Loucy (cell line): ENCODE measurements around the gene TPM1.

Experiments used
- H2AFZ ChIP-seq: fragments of 200-600 bp; sonication (generic); 2 replicates; pipeline ENCODE4 v1.6.0; 2016; ENCODE audit warnings: antibody characterized with exemption, mild to moderate bottlenecking, low read length, moderate library complexity
- H3F3A ChIP-seq: fragments of 200-600 bp; 2 replicates; pipeline ENCODE4 v1.6.0; 2016; ENCODE audit warnings: antibody characterized with exemption, low read depth, mild to moderate bottlenecking
- H3K27me3 ChIP-seq: fragments of 200-600 bp; sonication (generic); 2 replicates; pipeline ENCODE4 v1.6.1; 2014; ENCODE audit warnings: low read length, mild to moderate bottlenecking; ENCODE audit not compliant: insufficient read depth, poor library complexity, severe bottlenecking
- H3K36me3 ChIP-seq: fragments of 200-600 bp; sonication (generic); 2 replicates; pipeline ENCODE4 v1.6.1; 2016; ENCODE audit warnings: low read length; ENCODE audit not compliant: insufficient read depth
- H3K4me1 ChIP-seq: fragments of 200-600 bp; sonication (generic); 2 replicates; pipeline ENCODE4 v1.5.1; 2014; ENCODE audit warnings: low read length, mild to moderate bottlenecking; ENCODE audit not compliant: insufficient read depth, poor library complexity, severe bottlenecking
- H3K4me2 ChIP-seq: fragments of 200-600 bp; sonication (generic); 2 replicates; pipeline ENCODE4 v1.6.0; 2014; ENCODE audit warnings: antibody characterized with exemption, low read length, low read depth, mild to moderate bottlenecking; ENCODE audit not compliant: poor library complexity, severe bottlenecking
- H3K4me3 ChIP-seq: fragments of 200-600 bp; sonication (generic); 2 replicates; pipeline ENCODE4 v1.5.1; 2014; ENCODE audit warnings: low read length, mild to moderate bottlenecking, mixed read lengths; ENCODE audit not compliant: poor library complexity, severe bottlenecking
- H3K79me2 ChIP-seq: fragments of 200-600 bp; sonication (generic); 2 replicates; pipeline ENCODE4 v1.6.1; 2014; ENCODE audit warnings: low read length; ENCODE audit not compliant: insufficient read depth
- H3K9ac ChIP-seq: fragments of 200-600 bp; sonication (generic); 2 replicates; pipeline ENCODE4 v1.6.0; 2014; ENCODE audit warnings: mild to moderate bottlenecking, low read depth, low read length, moderate library complexity; ENCODE audit not compliant: poor library complexity, severe bottlenecking
- H3K9me2 ChIP-seq: fragments of 200-600 bp; sonication (generic); replicated peaks from 2 replicates; pipeline ENCODE4 v1.6.1; 2016; ENCODE audit warnings: low read depth, low read length, mixed read lengths
- H3K9me3 ChIP-seq: fragments of 200-600 bp; sonication (generic); 2 replicates; pipeline ENCODE4 v1.6.1; 2014; ENCODE audit warnings: mild to moderate bottlenecking, antibody characterized with exemption, low read length, low read depth; ENCODE audit not compliant: insufficient read depth
- H4K20me1 ChIP-seq: fragments of 200-600 bp; sonication (generic); 2 replicates; pipeline ENCODE4 v1.6.0; 2014; ENCODE audit warnings: antibody characterized with exemption, low read length, mild to moderate bottlenecking; ENCODE audit not compliant: insufficient read depth, poor library complexity, severe bottlenecking
- CTCF ChIP-seq: fragments of 200-600 bp; sonication (generic); conservative IDR thresholded peaks from 2 replicates; pipeline ENCODE4 v1.5.1; 2014; ENCODE audit warnings: mild to moderate bottlenecking, antibody characterized with exemption, low read length
- EZH2phosphoT487 ChIP-seq: fragments of 200-600 bp; IDR thresholded peaks from 2 replicates; pipeline ENCODE4 v1.6.1; 2018; ENCODE audit warnings: antibody characterized with exemption, mild to moderate bottlenecking, moderate library complexity, borderline replicate concordance

TPM1 gene

DNA sequence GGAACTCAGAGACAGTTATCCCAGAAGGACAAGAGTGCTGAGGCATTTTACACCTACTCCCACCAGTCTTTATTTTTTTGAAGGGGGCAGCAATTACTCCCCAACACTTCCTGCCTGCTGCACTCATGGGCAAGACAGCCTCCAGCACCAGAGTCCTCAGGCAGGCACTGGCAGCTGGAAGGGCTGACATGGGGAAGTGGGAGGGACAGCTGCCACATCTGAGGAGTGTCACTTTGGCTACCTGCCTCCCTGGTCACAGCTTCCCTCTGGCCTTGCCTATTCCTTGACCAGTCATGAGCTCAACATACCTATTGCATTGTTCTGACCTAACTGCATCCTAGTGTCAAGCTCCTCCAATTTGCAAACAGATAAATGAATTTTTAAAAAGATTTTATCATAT, 68.9 kb downstream of the TPM1 start:
- H3K4me1 ChIP-seq: peaks cover 30% of the 10 kb centered on the region
- H3K36me3 ChIP-seq: no peaks in the 10 kb centered on the region
- H3K9me2 ChIP-seq: no peaks in the 10 kb centered on the region
- no peaks in the 10 kb centered on the region for H3K27me3 ChIP-seq
- peak overlapping the region; percentile 16 for H3K4me2 ChIP-seq
- no peak overlapping the region for H3K4me3 ChIP-seq
- 0 out of 2 replicates have a peak, but pooled peaks cover 2% of the 10 kb centered on the region for H3F3A ChIP-seq
- peak overlapping the region; percentile 81 for H2AFZ ChIP-seq
- no peaks in the 10 kb centered on the region for H3K79me2 ChIP-seq
- no peaks in the 10 kb centered on the region for H4K20me1 ChIP-seq
- TF ChIP-seq CTCF (no peak), EZH2phosphoT487 (no peak)
- no peaks in the 10 kb centered on the region for H3K9me3 ChIP-seq
- H3K9ac ChIP-seq: peak overlapping the region; percentile 9

GRCh38 chr15:63112871-63113270, 70.3 kb downstream of the TPM1 start:
- Histone ChIP-seq H3K4me3 (no peak overlapping the region), H3K9ac (no peak overlapping the region), H3F3A (0 out of 2 replicates have a peak, but pooled peaks cover 2% of the 10 kb centered on the region), H3K27me3 (no peaks in the 10 kb centered on the region), H3K9me2 (no peaks in the 10 kb centered on the region), H2AFZ (no peak overlapping the region), H3K36me3 (no peaks in the 10 kb centered on the region), H4K20me1 (no peaks in the 10 kb centered on the region), H3K9me3 (no peaks in the 10 kb centered on the region), H3K79me2 (no peaks in the 10 kb centered on the region), H3K4me2 (no peak overlapping the region), H3K4me1 (peaks cover 30% of the 10 kb centered on the region)
- TF ChIP-seq CTCF (no peak), EZH2phosphoT487 (no peak)

DNA sequence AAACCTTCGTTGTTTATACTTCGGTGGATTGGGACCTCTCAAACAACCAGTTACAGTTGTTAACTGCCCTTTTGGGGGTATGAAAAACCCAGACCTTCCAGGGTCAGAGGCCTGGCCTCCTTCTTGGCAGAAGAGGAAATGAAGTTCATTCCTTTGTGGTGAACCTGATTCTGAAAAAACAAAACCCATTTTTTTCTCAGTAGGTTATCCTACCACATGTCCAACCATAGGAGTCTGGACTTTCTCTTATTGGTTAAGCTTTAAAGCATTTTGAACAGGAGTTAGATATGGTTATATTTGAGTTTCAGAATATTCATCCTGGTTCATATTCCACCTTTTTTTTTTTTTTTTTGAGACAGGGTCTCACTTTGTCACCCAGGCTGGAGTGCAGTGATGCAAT, 71.9 kb downstream of the TPM1 start:
- Histone ChIP-seq H2AFZ (peak overlapping the region; percentile 52; the same call in 1 of the 2 replicates), H3K9me2 (no peaks in the 10 kb centered on the region), H3K4me1 (peaks cover 30% of the 10 kb centered on the region), H3K9ac (no peak overlapping the region), H3K4me3 (no peak overlapping the region), H3K27me3 (no peaks in the 10 kb centered on the region), H4K20me1 (no peaks in the 10 kb centered on the region), H3K4me2 (no peak overlapping the region), H3K36me3 (no peaks in the 10 kb centered on the region), H3K79me2 (no peaks in the 10 kb centered on the region), H3F3A (0 out of 2 replicates have a peak, but pooled peaks cover 2% of the 10 kb centered on the region), H3K9me3 (peaks cover 6% of the 10 kb centered on the region; the same call in 1 of the 2 replicates)
- TF ChIP-seq CTCF (no peak), EZH2phosphoT487 (no peak)
